UCSD-AML1 (cell line): ENCODE measurements around the gene ENTPD8.
A peak's percentile ranks its signal among the peaks of the same experiment; 100 is the strongest.

Source experiments
- DNase-seq: peaks from one replicate; lab custom pipeline; 2025; ENCODE audit not compliant: unreplicated experiment; lab: John Stamatoyannopoulos, UW

Gene ENTPD8

DNA sequence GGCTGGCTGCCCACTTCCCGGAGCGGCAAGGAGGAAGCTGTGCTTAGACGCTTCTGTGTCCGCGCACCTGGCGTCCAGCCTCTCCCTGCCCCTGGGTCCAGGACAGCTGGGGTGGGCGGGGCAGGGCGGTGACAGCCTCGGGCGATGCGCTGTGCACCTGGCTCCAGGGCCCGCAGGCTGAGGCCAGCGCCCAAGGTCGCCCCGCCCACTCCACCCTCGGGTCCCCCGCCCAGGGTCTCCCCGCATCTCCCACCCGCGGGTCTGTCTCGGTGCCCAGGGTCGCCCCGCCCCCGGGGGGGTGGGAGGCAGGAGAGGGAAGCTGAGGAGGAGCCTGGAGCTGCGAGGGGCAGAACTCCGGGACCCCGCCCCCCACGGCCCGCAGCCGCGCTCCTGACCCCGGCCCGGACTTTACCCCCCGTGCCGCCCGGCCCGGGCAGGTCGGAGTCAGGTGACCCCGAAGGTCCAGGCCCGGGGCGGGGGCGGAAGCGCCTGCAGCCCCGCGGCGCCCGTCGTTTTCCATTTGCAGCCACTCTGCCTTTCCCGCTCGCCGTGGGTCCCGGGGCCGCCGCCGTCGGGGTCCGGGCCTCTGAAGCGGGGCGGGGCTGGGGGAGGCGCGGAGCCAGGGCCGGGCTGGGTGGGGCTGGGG, at the start of gene ENTPD8:
TSS of gene ENTPD8 (minus strand) at position 69 of the 646 bp plus-strand sequence. CDS start 3,072 bp downstream, outside the sequence.
- peak; percentile 54 for DNase-seq

- no peak for DNase-seq
These were observed 49.5 kb upstream of the ENTPD8 start for GRCh38 chr9:137490532-137491186.

- DNase-seq: no peak
These were observed 47.7 kb upstream of the ENTPD8 start for GRCh38 chr9:137488906-137489305.

GRCh38 chr9:137488327-137488653, 47.1 kb upstream of the ENTPD8 start:
- no peak for DNase-seq

- DNase-seq: no peak
These were observed 46.5 kb upstream of the ENTPD8 start for GRCh38 chr9:137487454-137488326.

DNA sequence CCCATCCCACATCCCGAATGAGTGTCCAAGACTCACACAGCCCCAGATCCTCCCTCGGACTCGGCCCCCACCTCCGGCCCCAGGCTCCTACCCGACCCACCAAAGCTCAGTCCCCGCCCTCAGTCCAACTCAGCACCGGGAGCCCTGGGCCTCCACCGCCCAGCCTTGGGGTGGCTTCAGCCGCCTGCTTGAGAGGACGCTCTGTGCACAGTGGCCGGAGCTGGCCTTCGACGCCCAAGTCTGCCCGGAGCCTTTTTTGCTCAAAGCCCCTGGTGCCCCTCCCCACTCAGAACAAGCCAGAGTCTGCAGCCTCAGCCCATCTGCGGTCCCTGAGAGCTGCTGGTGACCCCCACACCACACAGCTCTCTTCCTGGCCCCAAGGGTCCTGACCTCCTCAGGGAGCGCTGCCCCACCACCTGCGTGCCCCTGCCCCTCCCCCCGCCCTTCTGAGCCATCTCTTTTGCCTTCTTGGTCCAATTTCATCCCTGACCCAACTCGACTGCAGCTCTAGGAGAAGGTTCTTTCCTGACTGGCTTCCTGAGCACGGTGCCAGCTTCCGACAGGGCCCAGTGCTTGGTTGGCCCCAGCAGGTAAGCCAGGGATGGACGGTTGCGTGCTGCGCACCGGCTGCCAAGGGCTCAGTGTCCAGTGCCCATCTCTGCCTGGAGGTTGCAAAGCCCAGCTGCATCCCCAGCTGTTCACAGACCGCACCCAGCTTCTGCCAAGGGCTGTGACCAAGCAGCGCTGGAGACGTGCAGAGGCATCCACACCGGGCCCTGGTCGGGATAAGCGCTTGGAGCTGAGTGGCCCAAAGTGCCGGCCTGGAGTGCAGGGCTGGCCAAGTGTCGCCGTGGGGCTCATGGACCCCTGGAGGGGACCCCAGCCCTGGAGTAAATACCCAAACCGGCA, 45.6 kb upstream of the ENTPD8 start:
- no peak for DNase-seq

- DNase-seq: no peak
These were observed 45.0 kb upstream of the ENTPD8 start for GRCh38 chr9:137486141-137486490.

DNA sequence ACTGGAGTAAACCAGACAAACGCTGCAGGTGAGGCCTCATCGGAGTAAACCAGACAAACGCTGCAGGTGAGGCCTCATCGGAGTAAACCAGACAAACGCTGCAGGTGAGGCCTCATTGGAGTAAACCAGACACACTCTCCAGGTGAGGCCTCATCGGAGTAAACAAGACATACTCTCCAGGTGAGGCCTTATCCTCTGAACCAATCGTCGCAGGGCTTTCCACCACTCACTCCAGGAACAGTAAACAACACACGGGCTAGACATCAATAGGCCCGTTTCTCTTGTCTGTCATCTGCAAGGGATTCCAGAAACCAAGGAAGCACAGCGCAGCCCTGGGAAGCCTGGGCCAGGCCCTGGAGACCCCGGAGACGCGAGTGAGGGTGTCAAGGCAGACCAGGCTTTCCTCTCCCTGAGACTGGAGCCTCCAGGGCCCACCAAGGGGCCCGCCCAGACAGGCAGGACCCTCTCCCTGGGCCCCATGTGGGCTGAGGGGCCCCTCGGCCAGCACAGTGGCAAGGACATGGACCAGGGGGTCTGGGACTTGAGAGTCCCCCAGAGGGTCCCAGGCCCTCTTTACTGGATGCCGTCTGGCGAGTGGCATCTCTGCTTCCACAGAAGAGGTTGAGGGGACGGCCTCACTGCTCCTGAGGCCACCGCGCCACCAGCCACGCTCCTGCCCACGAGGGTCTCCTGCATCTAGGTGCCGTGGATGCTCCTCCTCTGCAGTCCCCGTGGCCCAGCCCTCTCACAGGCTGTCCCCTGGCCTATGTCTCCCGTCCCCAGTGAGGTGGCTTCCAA, 44.4 kb upstream of the ENTPD8 start:
- DNase-seq: no peak

GRCh38 chr9:137484551-137485315, 43.6 kb upstream of the ENTPD8 start:
- no peak for DNase-seq

- DNase-seq: peak; percentile 74
These were observed 41.1 kb upstream of the ENTPD8 start for GRCh38 chr9:137482094-137482781.

- no peak for DNase-seq
These were observed 39.8 kb upstream of the ENTPD8 start for GRCh38 chr9:137480686-137481683.

GRCh38 chr9:137479892-137480685, 38.9 kb upstream of the ENTPD8 start:
- DNase-seq: no peak

- no peak for DNase-seq
These were observed 38.1 kb upstream of the ENTPD8 start for GRCh38 chr9:137478962-137479861.

DNA sequence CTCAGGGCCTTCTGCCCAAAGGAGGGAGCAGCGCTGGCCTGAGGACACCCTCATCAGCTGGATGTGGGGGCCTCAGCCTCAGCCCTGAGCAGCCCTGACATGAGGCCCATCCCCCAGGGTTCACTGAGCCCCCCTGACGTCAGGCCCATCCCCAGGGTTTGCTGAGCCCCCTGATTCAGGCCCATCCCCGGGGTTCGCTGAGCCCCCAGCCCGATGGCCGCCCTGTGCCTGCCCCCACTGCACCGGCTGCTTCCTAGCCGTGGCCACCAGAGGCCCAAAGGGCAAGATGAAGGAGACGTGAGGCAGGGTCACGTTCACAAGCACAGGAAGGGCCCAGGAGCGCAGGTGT, 37.4 kb upstream of the ENTPD8 start:
- no peak for DNase-seq

GRCh38 chr9:137477778-137478612, 36.8 kb upstream of the ENTPD8 start:
- no peak for DNase-seq
